Ovary (tissue), 9 donors: ENCODE data around the gene EYA2. TPM values are rescaled to one million over a fixed set of nuclear protein-coding genes. Genes with fewer than 3 reads are reported as not detected.

Source experiments
- DNase-seq, 5 donors: peaks; one replicate each; pipeline ENCODE4 v3.0.0-alpha.2; 2019 to 2020
- H3K27ac ChIP-seq, 2 donors: fragments of 200-600 bp; one replicate each; pipeline versions ENCODE4 v1.5.1 to v1.8.0; 2019 to 2022
- H3K27me3 ChIP-seq: fragments of 200-600 bp; one replicate; pipeline ENCODE4 v1.8.0; 2022
- H3K36me3 ChIP-seq: fragments of 200-600 bp; sonication (generic); one replicate; pipeline ENCODE4 v1.5.1; 2019
- H3K4me1 ChIP-seq: one replicate; pipeline ENCODE4 v1.8.1; 2013; ENCODE audit warnings: mild to moderate bottlenecking, moderate library complexity; ENCODE audit not compliant: insufficient read depth
- H3K4me3 ChIP-seq: fragments of 200-600 bp; sonication (generic); one replicate; pipeline ENCODE4 v1.5.1; 2017
- H3K9me3 ChIP-seq, 2 donors: fragments of 200-600 bp in 1 of 2; sonication (generic) in 1 of 2; one replicate each; pipeline versions ENCODE4 v1.5.1 to v1.8.1; 2013 to 2019; ENCODE audit warnings: mild to moderate bottlenecking in 1 of 2, moderate library complexity in 1 of 2
- CTCF ChIP-seq, 3 donors: fragments of 450-650 bp in 2 of 3; fragments of 200-600 bp in 1 of 3; IDR thresholded peaks; one replicate each; pipeline versions ENCODE4 v1.5.1 to v1.8.0; 2016 to 2022; ENCODE audit warnings: antibody characterized with exemption in 3 of 3, mild to moderate bottlenecking in 1 of 3
- EP300 ChIP-seq: sonication (generic); formaldehyde crosslinking; IDR thresholded peaks from one replicate; pipeline ENCODE4 v1.6.1; 2017; ENCODE audit warnings: antibody characterized with exemption
- POLR2A ChIP-seq: fragments of 450-650 bp; IDR thresholded peaks from one replicate; pipeline ENCODE4 v1.6.1; 2017; ENCODE audit warnings: antibody characterized with exemption, mild to moderate bottlenecking, moderate library complexity
- WGBS, 3 donors: extraction: QIAGEN DNeasy Blood & Tissue Kit in 1 of 3; methylation state at CpG; one replicate each; pipeline versions ENCODE4 v1.1.5 to v1.1.7; 2013 to 2017; 5-methylcytosine and 5-hydroxymethylcytosine counted together
- intact Hi-C, 4 donors: fragments of 100-400 bp; cut with DNase I; formaldehyde crosslinking; loops; one replicate each; pipeline versions ENCODE4 v1.11.0 to v1.15.1; 2022 to 2023
- polyA plus RNA-seq, 2 donors: library from polyadenylated mRNA; stranded (reverse); fragments of 200-250 nt in 1 of 2; fragments of 350-450 nt in 1 of 2; fragmentation: Illumina TruSeq in 1 of 2; extraction: RNeasy Lipid Tissue Mini Kit (QIAGEN cat#74804) in 1 of 2; gene quantifications; one replicate each; pipeline ENCODE4 v1.2.3, GENCODE V29; 2013 to 2014
- total RNA-seq, 7 donors: library from RNA; depleted of rRNA in 2 of 7; stranded (reverse); fragments of >200 nt in 2 of 7; fragmentation: NEBNext Ultra II Directional in 3 of 7; extraction: Animal tissue kit (Norgen Biotek cat#: 25700) in 3 of 7; gene quantifications; one replicate each; pipeline versions ENCODE4 v1.1.0 to v1.2.4, GENCODE V29; 2016 to 2023
- donor health status: DM: no; HTN: no; CAD: no; lungs with moderate emphysema.
- donor health status: DM: no; HTN: no; CAD: no.
- donor health status: Bipolar disorder and iron deficiency.
- donor health status: DM: yes; HTN: yes; CAD: no.
- donor health status: DM: no; HTN: no; CAD: no.
- donor health status: DM: yes; HTN: yes; CAD: no.

EYA2 gene
- total and polyA plus RNA-seq, 9 donors: 0.18 to 7.6 (median 1.7) TPM

GRCh38 chr20:47141941-47142773 lies 247.5 kb downstream of the EYA2 start:
- no peaks in the 10 kb centered on the region for H3K27me3 ChIP-seq
- H3K36me3 ChIP-seq: no peaks in the 10 kb centered on the region
- WGBS, 3 donors: 17 to 28% (median 21%) methylated on average over 5 of the region's 5 CpGs
- no peak for DNase-seq
- no peak overlapping the region for H3K4me3 ChIP-seq
- no peak overlapping the region for H3K27ac ChIP-seq
- no peak for TF ChIP-seq CTCF (IDR thresholded peaks at IDR 0.05)
- TF ChIP-seq EP300: no peak
- TF ChIP-seq POLR2A: no peak
- intact Hi-C loops: no loop called here
- H3K4me1 ChIP-seq: peaks cover 3% of the 10 kb centered on the region
- H3K9me3 ChIP-seq: no peaks in the 10 kb centered on the region

- no peak for DNase-seq
- TF ChIP-seq EP300 (no peak), CTCF (IDR thresholded peaks at IDR 0.05) (no peak)
Measured at GRCh38 chr20:47142774-47143170, 248.1 kb downstream of the EYA2 start.

GRCh38 chr20:47143657-47144056 lies 249.0 kb downstream of the EYA2 start:
- Histone ChIP-seq H3K27ac (no peak overlapping the region), H3K36me3 (no peaks in the 10 kb centered on the region), H3K27me3 (no peaks in the 10 kb centered on the region), H3K4me1 (peaks cover 3% of the 10 kb centered on the region), H3K4me3 (no peak overlapping the region), H3K9me3 (no peaks in the 10 kb centered on the region)
- TF ChIP-seq EP300 (no peak), CTCF (IDR thresholded peaks at IDR 0.05) (no peak), POLR2A (no peak)
- intact Hi-C loops: no loop called here
- 71 to 72% (median 71%) methylated on average over 4 of the region's 4 CpGs for WGBS, 3 donors
- no peak for DNase-seq

More at GRCh38 chr20:47142774-47143170, 248.1 kb downstream of the EYA2 start:
- no peaks in the 10 kb centered on the region for H3K36me3 ChIP-seq
- H3K27ac ChIP-seq: no peak overlapping the region
- H3K4me1 ChIP-seq: peaks cover 3% of the 10 kb centered on the region
- no peaks in the 10 kb centered on the region for H3K27me3 ChIP-seq
- no peaks in the 10 kb centered on the region for H3K9me3 ChIP-seq
- WGBS, 3 donors: 20 to 38% (median 20%) methylated on average over 14 of the region's 14 CpGs
- intact Hi-C loops: no loop called here
- no peak overlapping the region for H3K4me3 ChIP-seq

- H3K27me3 ChIP-seq: no peaks in the 10 kb centered on the region
- H3K4me3 ChIP-seq: no peak overlapping the region
- no peak overlapping the region for H3K27ac ChIP-seq
- intact Hi-C loops: no loop called here
- 91 to 94% (median 93%) methylated on average over 4 of the region's 4 CpGs for WGBS, 3 donors
- no peaks in the 10 kb centered on the region for H3K36me3 ChIP-seq
- no peak for DNase-seq
- peaks cover 3% of the 10 kb centered on the region for H3K4me1 ChIP-seq
- no peak for TF ChIP-seq POLR2A
- no peak for TF ChIP-seq CTCF (IDR thresholded peaks at IDR 0.05)
- no peak for TF ChIP-seq EP300
- H3K9me3 ChIP-seq: no peaks in the 10 kb centered on the region
Measured at GRCh38 chr20:47144463-47144862, 249.8 kb downstream of the EYA2 start.
